CD4-positive, alpha-beta T cell treated with Interleukin-10 for 1 hour (primary cell): ENCODE measurements around the gene SSR2.

Experiments used
- DNase-seq: peaks from one replicate; pipeline ENCODE4 v3.0.0-alpha.2; 2020

SSR2 gene

DNA sequence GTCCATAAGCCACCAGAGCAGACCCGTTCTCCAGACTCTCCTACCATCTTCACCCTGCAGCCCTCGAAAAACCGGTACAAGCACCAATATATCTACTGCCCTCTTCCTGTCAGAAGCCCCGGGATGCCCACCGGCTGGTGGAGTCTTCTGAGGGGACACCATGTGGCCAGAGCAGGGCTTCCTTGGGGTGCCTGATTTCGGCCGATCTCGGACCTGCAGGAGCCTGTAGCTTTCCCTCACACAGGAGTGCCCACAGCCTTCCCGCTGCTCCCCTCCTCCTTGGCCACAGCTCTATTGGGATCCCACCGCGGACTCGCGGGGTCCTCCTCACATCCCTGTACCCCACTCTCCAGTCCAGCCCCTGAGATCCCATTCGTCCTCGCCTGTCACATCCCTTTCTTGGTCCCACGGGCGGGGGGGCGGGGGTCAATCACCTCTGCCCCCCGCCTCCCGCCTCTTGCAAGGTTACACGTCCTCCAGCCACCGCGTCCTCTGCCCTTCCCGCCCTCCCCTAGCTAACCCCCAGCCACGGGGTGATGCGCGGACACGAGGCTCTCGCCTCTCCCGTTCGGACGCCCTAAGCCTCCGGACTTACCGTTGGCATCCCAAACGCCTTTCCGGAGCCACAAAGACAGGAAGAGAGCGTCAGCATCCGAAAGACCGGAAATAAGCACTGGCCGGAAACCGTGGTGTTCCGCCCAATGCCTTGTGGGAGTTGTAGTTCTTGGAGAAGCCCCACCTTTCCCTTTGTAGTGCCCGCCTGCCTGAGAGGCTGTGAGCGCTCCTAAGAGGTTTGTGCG is at the start of gene SSR2:
Gene SSR2, minus strand, starts transcription at position 659 of the 800 bp plus-strand sequence. CDS start 784 bp downstream, outside the sequence.
- DNase-seq: peak; percentile 90

- no peak for DNase-seq
These were observed 49.8 kb upstream of the SSR2 start for GRCh38 chr1:156070548-156070947.

- no peak for DNase-seq
These were observed 49.0 kb upstream of the SSR2 start for GRCh38 chr1:156069490-156070455.

- no peak for DNase-seq
These were observed 46.5 kb upstream of the SSR2 start for GRCh38 chr1:156067262-156067661.

DNA sequence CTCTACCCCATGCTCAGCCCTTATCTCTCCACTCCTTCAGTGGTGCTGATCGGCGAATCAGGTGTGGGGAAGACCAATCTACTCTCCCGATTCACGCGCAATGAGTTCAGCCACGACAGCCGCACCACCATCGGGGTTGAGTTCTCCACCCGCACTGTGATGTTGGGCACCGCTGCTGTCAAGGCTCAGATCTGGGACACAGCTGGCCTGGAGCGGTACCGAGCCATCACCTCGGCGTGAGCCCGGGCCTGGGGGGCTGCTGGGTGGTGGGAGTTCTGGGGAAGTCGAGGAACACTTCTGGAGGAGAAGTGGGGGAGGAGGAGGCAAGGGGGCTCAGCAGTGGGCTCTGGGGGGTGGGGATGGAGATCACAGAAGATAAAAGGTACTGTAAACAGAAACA is 45.1 kb upstream of the SSR2 start:
- no peak for DNase-seq

- DNase-seq: no peak
These were observed 44.5 kb upstream of the SSR2 start for GRCh38 chr1:156065212-156065611.

- DNase-seq: no peak
These were observed 43.9 kb upstream of the SSR2 start for GRCh38 chr1:156064615-156065014.

- no peak for DNase-seq
These were observed 43.2 kb upstream of the SSR2 start for GRCh38 chr1:156063997-156064285.

GRCh38 chr1:156062189-156062588 is 41.4 kb upstream of the SSR2 start:
- no peak for DNase-seq

DNA sequence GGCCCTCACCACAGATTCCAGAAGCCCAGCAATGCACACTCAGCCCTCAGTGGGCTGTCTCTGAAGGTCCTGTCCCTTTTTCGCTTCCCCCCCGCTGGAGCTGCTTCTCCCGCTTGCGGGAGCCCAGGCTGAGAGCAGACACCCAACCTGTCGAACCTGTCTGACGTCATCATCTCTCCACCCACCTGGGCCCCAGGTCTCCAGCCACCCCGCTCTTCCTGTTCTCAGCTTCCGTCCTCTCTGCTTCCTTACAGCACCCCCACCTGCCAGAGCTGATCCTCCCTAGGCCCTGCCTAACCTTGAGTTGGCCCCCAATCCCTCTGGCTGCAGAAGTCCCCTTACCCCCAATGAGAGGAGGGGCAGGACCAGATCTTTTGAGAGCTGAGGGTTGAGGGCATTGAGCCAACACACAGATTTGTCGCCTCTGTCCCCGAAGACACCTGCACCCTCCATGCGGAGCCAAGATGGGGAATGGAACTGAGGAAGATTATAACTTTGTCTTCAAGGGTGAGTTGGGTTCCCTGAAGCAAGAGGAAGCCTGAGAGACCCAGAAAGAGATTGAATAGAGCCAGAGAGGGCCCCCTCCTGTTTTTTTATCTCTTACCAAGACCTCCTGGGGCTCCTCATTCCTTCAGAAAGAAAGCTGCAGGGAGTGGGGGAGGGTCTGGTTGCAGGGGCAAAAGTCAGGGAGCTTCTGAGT is 40.3 kb upstream of the SSR2 start, which contains the start of gene RAB25:
Gene RAB25, plus strand, starts transcription at position 224 of the 700 bp plus-strand sequence. Its CDS starts 241 bp downstream, at position 465.
- DNase-seq: no peak

GRCh38 chr1:156056326-156056849 is 35.6 kb upstream of the SSR2 start:
- no peak for DNase-seq

DNA sequence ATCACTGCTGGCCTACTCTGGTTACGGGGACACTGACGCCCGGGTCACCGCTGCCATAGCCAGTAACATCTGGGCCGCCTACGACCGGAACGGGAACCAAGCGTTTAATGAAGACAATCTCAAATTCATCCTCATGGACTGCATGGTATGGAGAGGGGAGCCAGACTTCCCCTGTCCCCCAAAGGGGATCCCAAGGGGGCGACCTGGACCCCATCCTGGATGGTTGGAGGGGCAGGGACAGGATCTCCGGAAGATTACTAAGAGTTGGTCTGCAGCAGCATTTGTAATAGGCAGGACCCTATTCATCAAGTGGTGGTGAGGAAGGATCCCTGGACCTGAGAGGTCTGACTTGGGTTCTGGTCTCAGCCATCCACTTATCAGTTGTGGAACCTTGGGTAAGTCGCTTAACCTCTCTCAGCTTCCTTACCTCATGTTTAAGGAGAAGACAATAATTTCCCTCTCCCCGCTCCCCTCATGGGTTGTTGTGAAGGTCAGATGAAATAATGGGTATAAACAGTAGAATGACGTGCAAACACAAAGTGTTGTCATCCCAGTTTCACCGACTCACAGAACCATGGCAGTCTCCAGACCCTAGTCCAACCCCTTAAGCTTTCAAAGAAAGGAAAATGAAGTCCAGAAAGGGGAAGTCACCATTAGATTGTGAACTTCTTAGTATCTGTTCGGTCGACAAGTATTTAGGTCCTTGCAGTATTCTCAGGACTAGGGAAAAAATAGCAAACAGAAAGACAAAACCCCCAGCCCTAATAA is 34.7 kb upstream of the SSR2 start:
- no peak for DNase-seq

DNA sequence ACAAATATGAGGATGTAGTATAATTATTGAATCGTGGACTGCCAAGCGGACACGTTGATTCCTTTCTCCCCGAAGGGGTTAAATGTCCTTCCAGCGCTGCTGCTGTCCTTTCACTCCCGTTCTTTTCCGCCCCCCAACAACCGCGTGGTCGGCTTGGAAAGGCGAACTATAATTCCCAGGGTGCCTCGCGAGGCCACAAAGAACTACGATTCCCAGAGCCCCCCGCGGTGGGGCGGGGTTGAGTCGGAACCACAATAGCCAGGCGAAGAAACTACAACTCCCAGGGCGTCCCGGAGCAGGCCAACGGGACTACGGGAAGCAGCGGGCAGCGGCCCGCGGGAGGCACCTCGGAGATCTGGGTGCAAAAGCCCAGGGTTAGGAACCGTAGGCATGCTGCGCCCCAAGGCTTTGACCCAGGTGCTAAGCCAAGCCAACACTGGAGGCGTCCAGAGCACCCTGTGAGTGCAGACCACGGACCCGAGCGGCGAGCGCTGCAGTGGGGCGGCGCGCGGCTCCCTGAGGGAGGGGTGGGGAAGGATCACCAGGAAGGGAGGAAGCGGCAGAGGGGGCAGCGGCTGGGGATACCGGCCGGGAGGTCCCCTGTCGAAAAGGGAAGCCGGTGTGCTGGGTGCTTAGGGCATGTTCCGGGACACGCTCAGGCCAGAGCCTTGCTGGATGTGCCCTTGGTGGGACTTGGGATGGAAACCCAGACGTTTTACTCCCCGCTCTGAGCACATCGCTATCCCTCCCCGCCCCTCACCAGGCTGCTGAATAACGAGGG is 33.9 kb upstream of the SSR2 start, which contains the start of gene LAMTOR2:
Gene LAMTOR2, plus strand, starts transcription at position 283 of the 781 bp plus-strand sequence. Its CDS starts 108 bp downstream, at position 391.
- peak; percentile 96 for DNase-seq

- peak; percentile 89 for DNase-seq
These were observed 33.2 kb upstream of the SSR2 start, which contains the start of gene UBQLN4 for GRCh38 chr1:156053768-156054499. TSS of gene UBQLN4 (minus strand) at chr1:156053798. CDS start at chr1:156053701, 97 bp downstream.

DNA sequence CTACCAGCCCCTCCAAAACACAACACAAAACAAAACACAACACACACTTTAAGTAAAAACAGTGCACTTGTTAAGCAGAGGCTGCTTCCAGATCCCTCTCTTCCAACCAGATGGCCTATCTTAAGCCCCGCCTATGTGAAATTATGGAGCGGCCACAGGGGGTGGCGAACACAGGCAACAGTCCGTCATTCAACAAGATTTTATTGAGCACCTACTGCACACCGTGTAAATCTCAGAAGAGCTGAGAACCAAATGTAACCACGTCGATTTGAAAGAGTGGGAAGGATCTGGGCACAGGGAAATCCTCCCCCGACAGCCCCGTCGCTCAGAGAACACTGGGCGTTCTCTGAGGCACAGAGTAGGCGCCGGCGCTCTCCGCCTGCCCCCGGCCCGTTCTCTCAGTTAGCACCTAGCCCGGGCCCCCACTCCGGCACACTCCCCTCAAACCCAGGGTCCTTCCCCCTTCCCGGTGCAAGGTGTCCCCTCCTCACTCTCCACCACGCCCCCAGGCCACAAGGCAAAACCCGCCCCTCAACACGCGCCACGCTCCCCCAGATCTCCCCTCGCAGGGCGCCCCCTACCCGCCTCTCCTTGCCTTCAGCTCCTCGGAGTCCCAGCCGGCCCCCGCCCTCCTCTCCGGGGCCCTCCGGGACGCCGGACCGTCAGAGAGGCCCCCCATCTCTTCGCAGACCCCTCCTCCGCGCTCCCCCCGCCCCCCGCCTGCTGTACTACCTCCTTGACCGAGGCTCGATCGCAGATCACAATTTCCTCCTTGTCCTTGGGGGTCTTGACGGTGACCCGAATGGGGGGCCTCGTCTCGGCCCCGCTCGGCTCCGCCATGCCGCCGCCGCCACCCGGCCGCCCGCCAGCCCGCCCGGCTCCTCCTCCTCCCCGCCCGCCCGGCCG is 32.4 kb upstream of the SSR2 start:
- DNase-seq: peak; percentile 71

- DNase-seq: no peak
These were observed 30.4 kb upstream of the SSR2 start for GRCh38 chr1:156051011-156051725.

GRCh38 chr1:156050376-156050775 is 29.6 kb upstream of the SSR2 start:
- DNase-seq: no peak

DNA sequence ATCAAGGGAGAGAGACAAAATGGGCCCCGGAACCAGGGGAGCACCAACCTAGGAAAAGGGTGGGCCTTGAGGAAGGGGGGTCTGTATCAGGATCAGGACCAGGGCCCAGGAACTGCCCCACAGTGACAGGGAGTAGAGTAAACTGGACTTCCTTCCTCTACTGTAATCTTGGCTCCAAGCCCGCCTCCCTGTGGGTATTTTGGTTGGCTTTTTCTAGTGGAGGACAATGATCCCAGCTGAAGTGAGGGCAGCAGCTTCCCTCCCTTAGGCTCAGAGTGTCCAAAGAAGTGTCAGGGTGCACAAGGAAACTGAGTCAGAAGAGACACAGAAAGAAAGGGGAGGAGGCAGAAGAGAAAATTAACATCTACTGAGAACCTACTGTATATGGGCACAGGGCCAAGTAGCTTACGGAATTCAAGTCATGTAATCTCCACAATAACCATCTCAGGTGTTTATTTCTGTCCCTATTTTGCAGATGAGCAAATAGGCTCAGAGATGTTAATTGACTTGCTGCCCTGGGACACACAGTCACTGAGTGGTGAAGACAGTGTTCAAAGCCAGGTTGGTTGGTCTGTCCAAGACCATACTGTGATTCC is 28.0 kb upstream of the SSR2 start:
- no peak for DNase-seq
